Measurements from ENCODE around the gene DNHD1. TPM values are rescaled to one million over a fixed set of nuclear protein-coding genes. Genes with fewer than 3 reads are reported as not detected.
A peak's percentile ranks its signal among the peaks of the same experiment; 100 is the strongest.

The DNHD1 gene
- total RNA-seq, 1 donor from 2014 or later, result 8.2 TPM

GRCh38 chr11:6604081-6604626 is 107.1 kb downstream of the DNHD1 start:
- intact Hi-C loops (cut with DNase I), result loop anchor here (5.0 kb wide), 2 partner anchors 72 to 122 kb away; partner anchors contain the start of genes ARFIP2 and TIMM10B
- DNase-seq (ENCODE audit: low spot score), result no peak

- intact Hi-C loops (cut with DNase I), result loop anchor here (5.0 kb wide), 2 partner anchors 72 to 122 kb away; partner anchors contain the start of genes ARFIP2 and TIMM10B
- no peak for DNase-seq (ENCODE audit: low spot score)
Measured at GRCh38 chr11:6604790-6605189, 107.7 kb downstream of the DNHD1 start.

GRCh38 chr11:6606471-6607189 is 109.5 kb downstream of the DNHD1 start:
- DNase-seq (ENCODE audit: low spot score), result peak; percentile 95
- intact Hi-C loops (cut with DNase I), result no loop called here

GRCh38 chr11:6607190-6607795 is 110.2 kb downstream of the DNHD1 start:
- DNase-seq (ENCODE audit: low spot score), result no peak
- intact Hi-C loops (cut with DNase I), result no loop called here

- no peak for DNase-seq (ENCODE audit: low spot score)
- intact Hi-C loops (cut with DNase I), result no loop called here
Measured at GRCh38 chr11:6608011-6608410, 110.9 kb downstream of the DNHD1 start.

GRCh38 chr11:6608726-6609501 is 111.8 kb downstream of the DNHD1 start:
- DNase-seq (ENCODE audit: low spot score), result no peak

GRCh38 chr11:6609502-6610015 is 112.5 kb downstream of the DNHD1 start:
- intact Hi-C loops (cut with DNase I), result no loop called here
- no peak for DNase-seq (ENCODE audit: low spot score)

More at GRCh38 chr11:6608726-6609501, 111.8 kb downstream of the DNHD1 start:
- intact Hi-C loops (cut with DNase I), result no loop called here

- intact Hi-C loops (cut with DNase I), result no loop called here
- DNase-seq (ENCODE audit: low spot score), result no peak
Measured at GRCh38 chr11:6610591-6610990, 113.5 kb downstream of the DNHD1 start.

GRCh38 chr11:6611092-6611962 is 114.2 kb downstream of the DNHD1 start:
- DNase-seq (ENCODE audit: low spot score), result no peak
- intact Hi-C loops (cut with DNase I), result no loop called here

GRCh38 chr11:6611963-6612212 is 114.8 kb downstream of the DNHD1 start:
- intact Hi-C loops (cut with DNase I), result loop anchor here (2.0 kb wide), 1 partner anchor 71 kb away; the partner anchor contains the start of gene MRPL17
- no peak for DNase-seq (ENCODE audit: low spot score)

GRCh38 chr11:6612213-6613041 is 115.3 kb downstream of the DNHD1 start, which contains the start of gene TAF10:
TAF10 (minus strand) TSS chr11:6612216; CDS start chr11:6612189, 27 bp downstream.
- peak; percentile 99 for DNase-seq (ENCODE audit: low spot score)
- intact Hi-C loops (cut with DNase I), result loop anchor here (2.0 kb wide), 1 partner anchor 70 kb away; the partner anchor contains the start of gene MRPL17

GRCh38 chr11:6613496-6613895 is 116.4 kb downstream of the DNHD1 start:
- no peak for DNase-seq (ENCODE audit: low spot score)
- intact Hi-C loops (cut with DNase I), result loop anchor here (2.0 kb wide), 1 partner anchor 69 kb away; the partner anchor contains the start of gene MRPL17

- intact Hi-C loops (cut with DNase I), result no loop called here
- no peak for DNase-seq (ENCODE audit: low spot score)
Measured at GRCh38 chr11:6614446-6614845, 117.4 kb downstream of the DNHD1 start.

GRCh38 chr11:6615046-6615445 is 118.0 kb downstream of the DNHD1 start:
- intact Hi-C loops (cut with DNase I), result no loop called here
- no peak for DNase-seq (ENCODE audit: low spot score)

GRCh38 chr11:6615882-6616585 is 119.0 kb downstream of the DNHD1 start:
- no peak for DNase-seq (ENCODE audit: low spot score)
- intact Hi-C loops (cut with DNase I), result no loop called here

GRCh38 chr11:6616596-6617250 is 119.6 kb downstream of the DNHD1 start:
- DNase-seq (ENCODE audit: low spot score), result no peak
- intact Hi-C loops (cut with DNase I), result no loop called here

- intact Hi-C loops (cut with DNase I), result no loop called here
- peak; percentile 22 for DNase-seq (ENCODE audit: low spot score)
Measured at GRCh38 chr11:6617315-6617781, 120.3 kb downstream of the DNHD1 start.

Data from cardiac septum (tissue), 1 donor.